ENCODE data around the gene PASK. TPM values are rescaled to one million over a fixed set of nuclear protein-coding genes. Genes with fewer than 3 reads are reported as not detected.

The PASK gene
- total RNA-seq, 1 experiment from 2014 or later: 4.9 TPM

GRCh38 chr2:241130316-241130715, 19.0 kb downstream of the PASK start:
- no peak for DNase-seq (ENCODE audit: extremely low read depth, low read depth)

GRCh38 chr2:241129086-241129871, 20.0 kb downstream of the PASK start:
- DNase-seq (ENCODE audit: extremely low read depth, low read depth): no peak

- no peak for DNase-seq (ENCODE audit: extremely low read depth, low read depth)
Measured at GRCh38 chr2:241128266-241128665, 21.0 kb downstream of the PASK start.

GRCh38 chr2:241126771-241127202, 22.5 kb downstream of the PASK start:
- no peak for DNase-seq (ENCODE audit: extremely low read depth, low read depth)

- no peak for DNase-seq (ENCODE audit: extremely low read depth, low read depth)
Measured at GRCh38 chr2:241126201-241126611, 23.1 kb downstream of the PASK start.

- no peak for DNase-seq (ENCODE audit: extremely low read depth, low read depth)
Measured at GRCh38 chr2:241125626-241126025, 23.6 kb downstream of the PASK start.

DNA sequence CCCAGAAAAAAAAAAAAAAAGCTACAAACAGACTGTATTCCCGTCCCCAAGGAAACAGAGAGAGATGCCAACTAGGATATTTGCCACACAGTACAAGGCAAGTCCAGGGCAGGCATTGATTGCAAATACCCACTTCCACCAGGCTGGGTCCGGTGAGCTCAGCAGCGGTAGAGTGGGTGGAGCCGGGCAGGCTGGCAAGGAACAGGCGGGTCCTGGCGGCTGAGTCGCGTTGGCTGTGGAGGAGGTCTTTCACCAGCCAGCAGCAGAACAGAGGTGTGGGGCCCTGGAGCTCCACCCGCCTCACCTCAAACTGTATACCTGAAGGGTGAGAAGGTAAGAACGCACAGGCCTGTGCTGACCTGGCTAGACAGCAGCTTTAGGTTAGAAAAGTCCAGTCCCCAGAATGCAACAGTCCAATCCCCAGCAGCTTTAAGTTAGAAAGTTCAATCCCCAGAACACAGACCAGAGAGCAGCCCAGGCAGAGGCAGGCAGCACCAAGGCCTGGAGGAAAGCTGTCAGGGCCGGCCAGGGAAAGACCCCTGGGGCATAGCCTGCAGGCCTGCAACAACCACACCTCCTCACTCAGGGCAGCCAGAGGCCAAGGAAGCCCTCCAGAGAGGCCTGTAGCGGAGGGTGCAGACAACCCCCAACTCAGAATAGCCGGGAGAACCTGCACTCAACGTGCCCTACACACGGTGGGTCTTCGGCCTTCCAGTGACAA, 25.3 kb downstream of the PASK start:
- DNase-seq (ENCODE audit: extremely low read depth, low read depth): no peak

DNA sequence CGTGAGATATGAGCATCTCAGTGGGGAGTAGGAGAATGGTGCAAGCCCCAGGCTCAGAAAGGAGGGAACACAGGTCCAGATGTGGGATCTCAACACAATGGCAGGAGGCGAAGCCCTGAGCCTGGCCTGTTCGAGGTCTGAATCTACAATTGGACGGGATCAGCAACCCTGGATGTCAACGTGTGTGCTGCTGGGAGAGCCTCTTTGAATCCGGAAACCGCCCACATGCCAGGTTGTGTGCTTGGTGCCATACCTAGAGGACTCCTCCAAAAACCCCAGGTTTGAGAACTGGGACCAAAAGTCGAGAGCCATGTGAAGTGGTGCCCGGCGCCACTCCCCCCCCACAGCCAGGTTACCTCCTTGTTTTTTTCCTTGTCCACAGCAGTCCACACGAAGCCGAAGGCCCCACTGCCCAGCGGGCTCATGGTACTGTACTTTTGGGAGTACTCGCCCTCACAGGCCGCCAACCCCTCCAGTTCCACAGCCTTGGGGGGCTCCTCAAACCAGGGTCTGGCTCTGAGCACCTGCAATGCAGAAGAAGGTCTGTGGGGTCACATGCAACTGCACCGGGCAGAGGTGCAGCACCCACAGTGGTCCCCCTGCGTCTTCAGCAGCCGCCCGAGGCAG, 26.8 kb downstream of the PASK start:
- no peak for DNase-seq (ENCODE audit: extremely low read depth, low read depth)

DNA sequence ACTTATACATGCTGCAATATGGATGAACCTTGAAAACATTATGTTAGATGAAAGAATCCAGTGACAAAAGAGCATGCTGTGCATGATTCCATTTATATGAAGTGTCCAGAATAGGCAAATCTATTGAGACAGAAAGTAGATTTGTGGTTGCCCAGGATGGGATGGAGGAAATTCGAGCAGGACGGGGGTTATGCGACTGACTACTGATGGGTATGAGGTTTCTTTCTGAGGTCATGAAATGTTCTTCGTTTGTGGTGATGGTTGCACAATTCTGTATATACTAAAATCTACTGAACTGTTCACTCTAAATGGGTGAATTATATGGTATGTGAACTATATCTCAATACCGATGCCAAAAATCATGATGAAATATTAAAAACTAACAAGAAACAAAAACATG, 28.3 kb downstream of the PASK start:
- no peak for DNase-seq (ENCODE audit: extremely low read depth, low read depth)

DNA sequence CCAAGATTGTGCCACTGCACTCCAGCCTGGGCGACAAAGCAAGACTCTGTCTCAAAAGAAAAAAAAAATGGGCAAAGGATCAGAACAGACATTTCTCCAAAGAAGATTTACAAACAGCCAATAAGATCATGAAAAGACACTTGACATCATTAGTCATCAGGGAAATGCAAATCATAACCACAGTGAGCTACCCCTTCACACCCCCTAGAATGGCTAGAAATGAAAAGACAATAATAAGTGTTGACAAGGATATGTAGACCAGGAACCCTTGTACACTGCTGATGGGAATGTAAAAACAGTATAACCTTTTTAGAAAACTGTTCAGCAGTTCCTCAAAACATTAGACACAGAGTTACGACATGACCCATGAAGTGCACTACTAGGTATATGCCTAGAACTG, 28.8 kb downstream of the PASK start:
- DNase-seq (ENCODE audit: extremely low read depth, low read depth): no peak

- DNase-seq (ENCODE audit: extremely low read depth, low read depth): no peak
Measured at GRCh38 chr2:241118737-241119505, 30.4 kb downstream of the PASK start.

GRCh38 chr2:241116606-241117560, 32.4 kb downstream of the PASK start:
- no peak for DNase-seq (ENCODE audit: extremely low read depth, low read depth)

DNA sequence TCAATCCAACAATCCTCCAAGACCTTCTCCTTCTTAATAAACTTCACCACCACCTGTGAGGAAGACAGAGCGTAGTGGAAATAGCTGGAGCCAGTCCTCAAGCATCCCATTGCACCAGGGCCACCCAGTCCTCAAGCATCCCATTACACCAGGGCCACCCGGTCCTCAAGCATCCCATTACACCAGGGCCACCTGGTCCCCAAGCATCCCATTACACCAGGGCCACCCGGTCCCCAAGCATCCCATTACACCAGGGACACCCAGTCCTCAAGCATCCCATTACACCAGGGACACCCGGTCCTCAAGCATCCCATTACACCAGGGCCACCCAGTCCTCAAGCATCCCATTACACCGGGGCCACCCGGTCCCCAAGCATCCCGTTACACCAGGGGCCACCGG, 33.9 kb downstream of the PASK start:
- no peak for DNase-seq (ENCODE audit: extremely low read depth, low read depth)

GRCh38 chr2:241114836-241115235, 34.4 kb downstream of the PASK start:
- DNase-seq (ENCODE audit: extremely low read depth, low read depth): no peak

DNA sequence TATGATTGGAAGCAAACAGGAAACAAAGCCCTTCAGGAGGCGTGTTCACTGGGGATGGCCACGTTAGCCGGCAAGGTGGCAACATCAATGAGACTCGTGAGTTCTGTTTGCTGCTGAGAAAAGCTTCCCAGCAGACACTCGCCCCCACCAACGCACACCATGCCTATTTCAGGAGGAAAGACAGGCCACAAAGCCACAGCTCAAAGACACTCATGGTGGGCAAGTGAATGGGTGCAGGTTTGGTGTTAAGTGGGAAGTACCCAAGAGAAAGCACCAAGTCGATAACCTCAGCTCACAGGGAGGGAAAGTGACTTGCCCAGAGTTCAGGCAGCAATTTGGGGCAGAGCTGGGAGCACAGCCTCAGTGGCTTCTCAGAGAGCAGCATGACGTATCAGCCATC, 36.7 kb downstream of the PASK start:
- DNase-seq (ENCODE audit: extremely low read depth, low read depth): no peak

DNA sequence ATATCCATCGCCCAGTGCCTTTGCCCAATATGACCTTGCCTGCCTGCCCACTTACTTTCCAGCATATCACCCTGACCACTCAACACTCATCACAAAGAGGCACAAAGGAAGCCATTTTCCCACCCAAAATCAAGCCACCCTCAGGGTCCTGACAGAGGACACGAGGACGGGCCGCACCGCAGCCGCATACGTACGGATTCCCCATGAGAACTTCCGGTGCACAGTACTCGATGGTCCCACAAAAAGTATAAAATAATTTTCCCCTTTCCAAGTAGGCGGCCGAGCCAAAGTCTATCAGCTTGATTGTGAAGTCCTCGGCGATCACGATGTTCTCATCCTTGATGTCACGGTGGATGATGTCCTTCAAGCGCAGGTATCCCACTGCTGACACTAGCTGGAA, 37.2 kb downstream of the PASK start:
- DNase-seq (ENCODE audit: extremely low read depth, low read depth): no peak

DNA sequence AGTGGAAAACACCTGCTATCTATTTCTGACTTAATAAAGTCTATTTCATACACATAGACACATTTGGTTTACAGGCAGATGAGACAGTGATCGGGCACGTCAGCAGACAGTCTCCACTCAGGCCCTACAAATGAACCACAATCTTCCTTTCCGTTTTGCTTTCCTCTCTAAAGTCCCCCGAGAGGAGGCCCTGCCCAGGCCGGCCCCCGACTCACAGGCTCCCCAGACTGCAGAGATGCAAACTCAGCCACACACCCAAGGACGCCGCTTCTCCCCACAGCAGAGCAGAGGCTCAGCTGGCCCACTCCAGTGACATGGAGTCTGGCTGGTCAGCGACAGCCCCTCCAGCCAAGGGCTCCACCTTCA, 37.8 kb downstream of the PASK start:
- no peak for DNase-seq (ENCODE audit: extremely low read depth, low read depth)

DNA sequence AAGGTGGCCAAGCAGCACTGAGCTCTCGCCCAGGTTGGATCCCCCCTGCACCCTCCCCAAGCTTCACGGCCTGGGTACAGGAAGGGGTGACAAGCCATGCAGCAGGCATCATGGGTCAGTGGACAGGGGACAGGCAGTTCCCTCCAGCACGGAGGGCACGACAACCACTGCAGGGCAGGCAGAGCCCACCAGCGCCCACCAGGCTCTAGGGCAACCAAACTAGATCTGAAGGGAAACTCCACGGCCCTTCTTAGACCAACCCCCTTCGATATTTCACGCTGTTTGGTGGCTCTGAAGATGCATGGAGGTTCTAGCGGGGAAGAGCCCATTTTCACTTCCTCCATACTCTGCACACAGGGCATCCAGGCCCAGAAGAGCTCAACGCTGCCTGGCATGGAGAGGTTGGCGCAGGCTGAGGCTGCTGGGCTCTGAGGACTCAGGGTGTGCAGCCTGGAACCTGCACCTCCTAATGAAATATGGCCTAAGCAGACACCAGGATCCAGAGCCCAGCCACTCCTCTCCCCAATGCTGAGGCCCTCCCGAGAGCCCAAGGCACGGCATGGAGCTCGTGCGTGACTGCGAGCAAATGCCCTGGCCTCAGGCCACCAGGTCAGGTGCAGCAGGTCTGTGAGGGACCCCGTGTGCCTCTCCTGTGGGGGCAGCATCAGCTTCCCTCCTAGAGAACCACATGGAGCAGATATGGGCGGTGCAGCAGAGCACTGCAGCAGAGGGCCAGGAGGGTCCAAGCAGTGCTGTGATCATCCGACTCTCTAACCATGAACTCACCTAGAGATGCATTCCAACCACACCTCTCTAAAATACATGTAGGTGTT, 38.4 kb downstream of the PASK start:
- DNase-seq (ENCODE audit: extremely low read depth, low read depth): no peak

- no peak for DNase-seq (ENCODE audit: extremely low read depth, low read depth)
Measured at GRCh38 chr2:241110089-241110606, 39.1 kb downstream of the PASK start.

Data from NCI-H460 (cell line).